ENCODE results near the gene AHDC1.
"Not testable (repeated sequence)": the region's sequence is repeated elsewhere in the genome, so short reads cannot be mapped to it uniquely, and the experiment has no call there.

Gene AHDC1

GRCh38 chr1:27564710-27565649 lies 39.0 kb downstream of the AHDC1 start:
- DNase-seq (ENCODE audit: low read depth in 1 of 2, low spot score in 1 of 2): no peak

- DNase-seq (ENCODE audit: low read depth in 1 of 2, low spot score in 1 of 2): no peak
Observed at GRCh38 chr1:27563591-27564471, 40.1 kb downstream of the AHDC1 start.

GRCh38 chr1:27563341-27563590 lies 40.7 kb downstream of the AHDC1 start:
- no peak for DNase-seq (ENCODE audit: low read depth in 1 of 2, low spot score in 1 of 2)

GRCh38 chr1:27562534-27563340 lies 41.2 kb downstream of the AHDC1 start:
- DNase-seq (ENCODE audit: low read depth in 1 of 2, low spot score in 1 of 2): no peak

- DNase-seq (ENCODE audit: low read depth in 1 of 2, low spot score in 1 of 2): no peak
Observed at GRCh38 chr1:27562021-27562420, 41.9 kb downstream of the AHDC1 start.

GRCh38 chr1:27561124-27561899 lies 42.6 kb downstream of the AHDC1 start:
- no peak for DNase-seq (ENCODE audit: low read depth in 1 of 2, low spot score in 1 of 2)

GRCh38 chr1:27560268-27561123 lies 43.4 kb downstream of the AHDC1 start:
- DNase-seq (ENCODE audit: low read depth in 1 of 2, low spot score in 1 of 2): no peak

GRCh38 chr1:27559466-27560030 lies 44.4 kb downstream of the AHDC1 start:
- DNase-seq (ENCODE audit: low read depth in 1 of 2, low spot score in 1 of 2): no peak

GRCh38 chr1:27557596-27558340 lies 46.2 kb downstream of the AHDC1 start:
- DNase-seq (ENCODE audit: low read depth in 1 of 2, low spot score in 1 of 2): no peak

GRCh38 chr1:27556781-27557595 lies 47.0 kb downstream of the AHDC1 start:
- DNase-seq (ENCODE audit: low read depth in 1 of 2, low spot score in 1 of 2): peak; percentile 51 to 70

GRCh38 chr1:27556435-27556780 lies 47.5 kb downstream of the AHDC1 start:
- DNase-seq (ENCODE audit: low read depth in 1 of 2, low spot score in 1 of 2): no peak

GRCh38 chr1:27555700-27556424 lies 48.1 kb downstream of the AHDC1 start:
- no peak for DNase-seq (ENCODE audit: low read depth in 1 of 2, low spot score in 1 of 2)

GRCh38 chr1:27554759-27555699 lies 48.9 kb downstream of the AHDC1 start:
- DNase-seq (ENCODE audit: low read depth in 1 of 2, low spot score in 1 of 2): no peak

- no peak for DNase-seq (ENCODE audit: low read depth in 1 of 2, low spot score in 1 of 2)
Observed at GRCh38 chr1:27554293-27554692, 49.7 kb downstream of the AHDC1 start.

GRCh38 chr1:27553823-27554222 lies 50.1 kb downstream of the AHDC1 start:
- not testable (repeated sequence) for DNase-seq (ENCODE audit: low read depth in 1 of 2, low spot score in 1 of 2)

GRCh38 chr1:27552911-27553420 lies 51.0 kb downstream of the AHDC1 start:
- DNase-seq (ENCODE audit: low read depth in 1 of 2, low spot score in 1 of 2): no peak
